GM15510 (cell line): Measurements from ENCODE around the gene LRRC53.

Source experiments
- POLR2A ChIP-seq: IDR thresholded peaks from 3 replicates; pipeline ENCODE4 v1.6.1; 2011; ENCODE audit warnings: borderline replicate concordance; ENCODE audit not compliant: insufficient read length; ENCODE audit errors: extremely low read depth

The LRRC53 gene

GRCh38 chr1:74467786-74468377, 44.5 kb downstream of the LRRC53 start:
- no peak for TF ChIP-seq POLR2A

GRCh38 chr1:74465193-74465681, 47.2 kb downstream of the LRRC53 start:
- TF ChIP-seq POLR2A: no peak

- TF ChIP-seq POLR2A: no peak
Measured at GRCh38 chr1:74464037-74464436, 48.4 kb downstream of the LRRC53 start.

- TF ChIP-seq POLR2A: no peak
Measured at GRCh38 chr1:74463333-74463988, 49.0 kb downstream of the LRRC53 start.

GRCh38 chr1:74457253-74457652, 55.2 kb downstream of the LRRC53 start:
- TF ChIP-seq POLR2A: no peak

GRCh38 chr1:74455390-74455789, 57.0 kb downstream of the LRRC53 start:
- TF ChIP-seq POLR2A: no peak

- no peak for TF ChIP-seq POLR2A
Measured at GRCh38 chr1:74453277-74453676, 59.1 kb downstream of the LRRC53 start.

GRCh38 chr1:74452035-74452434, 60.4 kb downstream of the LRRC53 start:
- TF ChIP-seq POLR2A: no peak

GRCh38 chr1:74437035-74437434, 75.4 kb downstream of the LRRC53 start:
- no peak for TF ChIP-seq POLR2A

GRCh38 chr1:74436078-74436477, 76.3 kb downstream of the LRRC53 start:
- TF ChIP-seq POLR2A: no peak

- no peak for TF ChIP-seq POLR2A
Measured at GRCh38 chr1:74434321-74434720, 78.1 kb downstream of the LRRC53 start.

GRCh38 chr1:74432325-74432724, 80.1 kb downstream of the LRRC53 start:
- TF ChIP-seq POLR2A: no peak

- TF ChIP-seq POLR2A: no peak
Measured at GRCh38 chr1:74431531-74431930, 80.9 kb downstream of the LRRC53 start.

- no peak for TF ChIP-seq POLR2A
Measured at GRCh38 chr1:74430342-74430934, 82.0 kb downstream of the LRRC53 start.

GRCh38 chr1:74429580-74429979, 82.8 kb downstream of the LRRC53 start:
- no peak for TF ChIP-seq POLR2A

- no peak for TF ChIP-seq POLR2A
Measured at GRCh38 chr1:74427681-74428080, 84.7 kb downstream of the LRRC53 start.
